ENCODE data around the gene OR13C2.

Gene OR13C2

GRCh38 chr9:104577263-104577662 lies 28.2 kb downstream of the OR13C2 start:
- Histone ChIP-seq H3K4me1 (ENCODE audit: low read length) (no peaks in the 10 kb centered on the region), H3K9me3 (ENCODE audit: insufficient read depth, low read length) (no peaks in the 10 kb centered on the region), H3K4me3 (ENCODE audit: low read length) (no peak overlapping the region), H3K27me3 (ENCODE audit: low read depth, low read length) (no peaks in the 10 kb centered on the region), H3K4me2 (ENCODE audit: low read length) (no peak overlapping the region), H3K9ac (ENCODE audit: low read length) (no peak overlapping the region), H4K20me1 (ENCODE audit: insufficient read depth, low read length) (no peaks in the 10 kb centered on the region), H3K79me2 (ENCODE audit: low read length) (no peaks in the 10 kb centered on the region), H2AFZ (ENCODE audit: low read depth, low read length) (no peak overlapping the region), H3K36me3 (replicated peaks; ENCODE audit: low read depth, low read length) (no peaks in the 10 kb centered on the region), H3K27ac (ENCODE audit: low read length) (no peak overlapping the region)
- TF ChIP-seq EZH2phosphoT487 (IDR thresholded peaks at IDR 0.05; ENCODE audit: low read depth): no peak
- TF ChIP-seq, protein P1, sequence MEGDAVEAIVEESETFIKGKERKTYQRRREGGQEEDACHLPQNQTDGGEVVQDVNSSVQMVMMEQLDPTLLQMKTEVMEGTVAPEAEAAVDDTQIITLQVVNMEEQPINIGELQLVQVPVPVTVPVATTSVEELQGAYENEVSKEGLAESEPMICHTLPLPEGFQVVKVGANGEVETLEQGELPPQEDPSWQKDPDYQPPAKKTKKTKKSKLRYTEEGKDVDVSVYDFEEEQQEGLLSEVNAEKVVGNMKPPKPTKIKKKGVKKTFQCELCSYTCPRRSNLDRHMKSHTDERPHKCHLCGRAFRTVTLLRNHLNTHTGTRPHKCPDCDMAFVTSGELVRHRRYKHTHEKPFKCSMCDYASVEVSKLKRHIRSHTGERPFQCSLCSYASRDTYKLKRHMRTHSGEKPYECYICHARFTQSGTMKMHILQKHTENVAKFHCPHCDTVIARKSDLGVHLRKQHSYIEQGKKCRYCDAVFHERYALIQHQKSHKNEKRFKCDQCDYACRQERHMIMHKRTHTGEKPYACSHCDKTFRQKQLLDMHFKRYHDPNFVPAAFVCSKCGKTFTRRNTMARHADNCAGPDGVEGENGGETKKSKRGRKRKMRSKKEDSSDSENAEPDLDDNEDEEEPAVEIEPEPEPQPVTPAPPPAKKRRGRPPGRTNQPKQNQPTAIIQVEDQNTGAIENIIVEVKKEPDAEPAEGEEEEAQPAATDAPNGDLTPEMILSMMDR (IDR thresholded peaks at IDR 0.05; ENCODE audit: low read depth, low read length): no peak

- H3K27me3 ChIP-seq (ENCODE audit: low read depth, low read length): no peaks in the 10 kb centered on the region
These were observed 30.0 kb downstream of the OR13C2 start for GRCh38 chr9:104575456-104575855.

DNA sequence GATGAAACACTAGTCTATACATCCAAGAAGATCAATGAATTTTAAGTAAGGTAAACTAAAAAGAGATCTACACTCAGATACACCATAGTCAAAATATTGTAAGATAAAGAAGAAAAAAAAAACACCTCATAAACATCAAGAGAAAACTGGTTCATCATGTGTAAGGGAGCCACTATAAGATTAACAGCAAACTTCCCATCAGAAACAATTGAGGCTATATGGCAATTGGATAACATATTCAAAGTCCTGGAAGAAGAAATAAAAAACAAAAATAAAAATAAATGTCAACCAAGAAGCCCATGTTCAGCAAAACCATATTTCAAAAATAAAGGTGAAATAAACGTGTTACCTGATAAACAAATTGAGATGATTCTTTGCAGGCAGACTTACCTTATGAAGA lies 32.8 kb downstream of the OR13C2 start:
- no peak overlapping the region for H3K27ac ChIP-seq (ENCODE audit: low read length)
- no peaks in the 10 kb centered on the region for H3K4me1 ChIP-seq (ENCODE audit: low read length)
- no peak overlapping the region for H3K9ac ChIP-seq (ENCODE audit: low read length)
- H4K20me1 ChIP-seq (ENCODE audit: insufficient read depth, low read length): no peaks in the 10 kb centered on the region
- H3K79me2 ChIP-seq (ENCODE audit: low read length): no peaks in the 10 kb centered on the region
- no peak overlapping the region for H3K4me2 ChIP-seq (ENCODE audit: low read length)
- no peaks in the 10 kb centered on the region for H3K36me3 ChIP-seq (replicated peaks; ENCODE audit: low read depth, low read length)
- no peaks in the 10 kb centered on the region for H3K9me3 ChIP-seq (ENCODE audit: insufficient read depth, low read length)
- no peak overlapping the region for H2AFZ ChIP-seq (ENCODE audit: low read depth, low read length)
- H3K27me3 ChIP-seq (ENCODE audit: low read depth, low read length): no peaks in the 10 kb centered on the region
- TF ChIP-seq, protein P1 (IDR thresholded peaks at IDR 0.05; ENCODE audit: low read depth, low read length): no peak
- TF ChIP-seq EZH2phosphoT487 (IDR thresholded peaks at IDR 0.05; ENCODE audit: low read depth): no peak
- no peak overlapping the region for H3K4me3 ChIP-seq (ENCODE audit: low read length)

More at GRCh38 chr9:104575456-104575855, 30.0 kb downstream of the OR13C2 start:
- no peaks in the 10 kb centered on the region for H3K36me3 ChIP-seq (replicated peaks; ENCODE audit: low read depth, low read length)
- H3K4me2 ChIP-seq (ENCODE audit: low read length): no peak overlapping the region
- TF ChIP-seq EZH2phosphoT487 (IDR thresholded peaks at IDR 0.05; ENCODE audit: low read depth): no peak
- TF ChIP-seq, protein P1 (IDR thresholded peaks at IDR 0.05; ENCODE audit: low read depth, low read length): no peak
- no peak overlapping the region for H3K27ac ChIP-seq (ENCODE audit: low read length)
- H3K4me3 ChIP-seq (ENCODE audit: low read length): no peak overlapping the region
- no peak overlapping the region for H2AFZ ChIP-seq (ENCODE audit: low read depth, low read length)
- H3K9ac ChIP-seq (ENCODE audit: low read length): no peak overlapping the region
- no peaks in the 10 kb centered on the region for H4K20me1 ChIP-seq (ENCODE audit: insufficient read depth, low read length)
- no peaks in the 10 kb centered on the region for H3K9me3 ChIP-seq (ENCODE audit: insufficient read depth, low read length)
- no peaks in the 10 kb centered on the region for H3K4me1 ChIP-seq (ENCODE audit: low read length)
- no peaks in the 10 kb centered on the region for H3K79me2 ChIP-seq (ENCODE audit: low read length)

- Histone ChIP-seq H3K4me3 (ENCODE audit: low read length) (no peak within 1 kb of the TSS), H3K27me3 (ENCODE audit: low read depth, low read length) (no peaks in the 10 kb centered on the region), H3K4me1 (ENCODE audit: low read length) (no peaks in the 10 kb centered on the region), H4K20me1 (ENCODE audit: insufficient read depth, low read length) (no peaks in the 10 kb centered on the region), H3K27ac (ENCODE audit: low read length) (no peak within 1 kb of the TSS), H2AFZ (ENCODE audit: low read depth, low read length) (no peak within 1 kb of the TSS), H3K4me2 (ENCODE audit: low read length) (no peak within 1 kb of the TSS), H3K9me3 (ENCODE audit: insufficient read depth, low read length) (no peaks in the 10 kb centered on the region), H3K9ac (ENCODE audit: low read length) (no peak within 1 kb of the TSS), H3K79me2 (ENCODE audit: low read length) (no peaks in the 10 kb centered on the region), H3K36me3 (replicated peaks; ENCODE audit: low read depth, low read length) (no peaks in the 10 kb centered on the region)
- TF ChIP-seq, protein P1 (IDR thresholded peaks at IDR 0.05; ENCODE audit: low read depth, low read length): no peak
- no peak for TF ChIP-seq EZH2phosphoT487 (IDR thresholded peaks at IDR 0.05; ENCODE audit: low read depth)
These were observed 36.6 kb downstream of the OR13C2 start, which contains the start of gene OR13C8 for GRCh38 chr9:104568868-104569267. TSS of gene OR13C8 (plus strand) at chr9:104569168. CDS start at chr9:104569168, 0 bp downstream.

Measured in OCI-LY3 (cell line).